Liver (tissue), 9 donors: Measurements from ENCODE around the gene KCNJ5. TPM values are rescaled to one million over a fixed set of nuclear protein-coding genes. Genes with fewer than 3 reads are reported as not detected.

ENCODE experiments used
- DNase-seq: peaks from one replicate; pipeline ENCODE4 v3.0.0-alpha.2; 2017; ENCODE audit warnings: low spot score
- H3K27ac ChIP-seq, 2 donors: one replicate each; pipeline ENCODE4 v1.7.0; 2013; ENCODE audit warnings: inconsistent platforms in 2 of 2, low read length in 2 of 2, control low read depth in 1 of 2, low read depth in 1 of 2, mild to moderate bottlenecking in 1 of 2
- H3K27me3 ChIP-seq, 4 donors: one replicate each; pipeline versions ENCODE4 v1.6.1 to v1.7.0; 2013; ENCODE audit warnings: low read length in 3 of 4, inconsistent platforms in 1 of 4, mild to moderate bottlenecking in 1 of 4, moderate library complexity in 1 of 4; ENCODE audit not compliant: control insufficient read depth in 4 of 4, insufficient read depth in 4 of 4
- H3K36me3 ChIP-seq, 4 donors: one replicate each; pipeline versions ENCODE4 v1.6.1 to v1.7.0; 2013; ENCODE audit warnings: low read length in 3 of 4, mild to moderate bottlenecking in 3 of 4, low read depth in 1 of 4, moderate library complexity in 1 of 4; ENCODE audit not compliant: control insufficient read depth in 4 of 4, insufficient read depth in 3 of 4
- H3K4me1 ChIP-seq, 4 donors: one replicate each; pipeline versions ENCODE4 v1.6.1 to v1.7.0; 2013; ENCODE audit warnings: low read length in 3 of 4, mild to moderate bottlenecking in 3 of 4, moderate library complexity in 1 of 4; ENCODE audit not compliant: control insufficient read depth in 4 of 4, insufficient read depth in 4 of 4
- H3K4me3 ChIP-seq, 3 donors: one replicate each; pipeline versions ENCODE4 v1.6.1 to v1.7.0; 2013; ENCODE audit warnings: low read length in 3 of 3, control low read depth in 1 of 3, low read depth in 1 of 3, mild to moderate bottlenecking in 1 of 3
- H3K9ac ChIP-seq, 2 donors: one replicate each; pipeline ENCODE4 v1.7.0; 2013; ENCODE audit warnings: low read length in 2 of 2, mild to moderate bottlenecking in 2 of 2, moderate library complexity in 2 of 2, control low read depth in 1 of 2, low read depth in 1 of 2
- H3K9me3 ChIP-seq, 4 donors: one replicate each; pipeline versions ENCODE4 v1.6.1 to v1.7.0; 2013; ENCODE audit warnings: low read length in 3 of 4; ENCODE audit not compliant: control insufficient read depth in 4 of 4
- ATF3 ChIP-seq: IDR thresholded peaks from 2 replicates; pipeline ENCODE4 v1.6.1; 2016; ENCODE audit warnings: antibody characterized with exemption
- EGR1 ChIP-seq, 2 donors: IDR thresholded peaks; 2 replicates each; pipeline ENCODE4 v1.6.1; 2016 to 2018; ENCODE audit warnings: antibody characterized with exemption in 2 of 2, low read depth in 2 of 2
- FOXA1 ChIP-seq: IDR thresholded peaks from 2 replicates; pipeline ENCODE4 v1.6.1; 2016; ENCODE audit warnings: antibody characterized with exemption
- FOXA2 ChIP-seq: IDR thresholded peaks from 2 replicates; pipeline ENCODE4 v1.6.1; 2016; ENCODE audit warnings: antibody characterized with exemption
- GABPA ChIP-seq, 2 donors: IDR thresholded peaks in 1 of 2; conservative IDR thresholded peaks in 1 of 2; 2 replicates each; pipeline ENCODE4 v1.6.1; 2016; ENCODE audit warnings: antibody characterized with exemption in 2 of 2, mild to moderate bottlenecking in 1 of 2, moderate library complexity in 1 of 2
- HNF4A ChIP-seq, 2 donors: conservative IDR thresholded peaks; 2 replicates each; pipeline ENCODE4 v1.6.1; 2016; ENCODE audit warnings: antibody characterized with exemption in 2 of 2, mild to moderate bottlenecking in 2 of 2
- JUND ChIP-seq, 2 donors: IDR thresholded peaks; 2 replicates each; pipeline ENCODE4 v1.6.1; 2016; ENCODE audit warnings: antibody characterized with exemption in 2 of 2
- NR2F2 ChIP-seq: IDR thresholded peaks from 2 replicates; pipeline ENCODE4 v1.6.1; 2016; ENCODE audit warnings: antibody characterized with exemption
- RAD21 ChIP-seq, 2 donors: IDR thresholded peaks; 2 replicates each; pipeline ENCODE4 v1.6.1; 2016; ENCODE audit warnings: antibody characterized with exemption in 2 of 2, mild to moderate bottlenecking in 2 of 2
- RXRA ChIP-seq, 2 donors: IDR thresholded peaks; 2 replicates each; pipeline ENCODE4 v1.6.1; 2017 to 2018; ENCODE audit warnings: antibody characterized with exemption in 2 of 2, mild to moderate bottlenecking in 1 of 2
- SP1 ChIP-seq: IDR thresholded peaks from 2 replicates; pipeline ENCODE4 v1.6.1; 2018; ENCODE audit warnings: antibody characterized with exemption, mild to moderate bottlenecking
- TAF1 ChIP-seq: conservative IDR thresholded peaks from 2 replicates; pipeline ENCODE4 v1.6.1; 2016; ENCODE audit warnings: antibody characterized with exemption, mild to moderate bottlenecking
- YY1 ChIP-seq: IDR thresholded peaks from 2 replicates; pipeline ENCODE4 v1.6.1; 2016; ENCODE audit warnings: antibody characterized with exemption, mild to moderate bottlenecking
- WGBS: extraction: QIAGEN DNeasy Blood & Tissue Kit; methylation state at CpG from one replicate; pipeline ENCODE4 v1.1.7; 2013; 5-methylcytosine and 5-hydroxymethylcytosine counted together
- polyA plus RNA-seq, 2 donors: library from polyadenylated mRNA; stranded (reverse) in 1 of 2; unstranded in 1 of 2; fragments of 200-250 nt in 1 of 2; fragments of >200 nt in 1 of 2; fragmentation: Nextera tagmentation in 1 of 2; extraction: Ambion mirVana in 1 of 2; gene quantifications; one replicate each; pipeline versions ENCODE4 v1.2.1 to v1.2.3, GENCODE V29; 2013 to 2015
- total RNA-seq, 2 donors: library from RNA; depleted of rRNA; stranded (reverse); fragments of >200 nt; gene quantifications; one replicate each; pipeline ENCODE4 v1.2.3, GENCODE V29; 2014
- TF ChIP-seq, protein P1 (sequence below): fragments of 150-350 bp; IDR thresholded peaks from 2 replicates; pipeline ENCODE4 v1.5.1; 2017; ENCODE audit warnings: improper control_type of control experiment, low read depth, low read length; ENCODE audit not compliant: missing input control
- TF ChIP-seq, protein P2 (sequence below): IDR thresholded peaks from 2 replicates; pipeline ENCODE4 v1.6.1; 2016; ENCODE audit warnings: antibody characterized with exemption
- TF ChIP-seq, protein P3 (sequence below): IDR thresholded peaks from 2 replicates; pipeline ENCODE4 v1.6.1; 2016; ENCODE audit warnings: antibody characterized with exemption
- donor health status: healthy.
- donor health status: healthy.
- donor health status: healthy.
- donor health status: healthy.
- donor health status: healthy.

The KCNJ5 gene
- total and polyA plus RNA-seq, 4 donors: 0.04 to 0.08 (median 0.06) TPM

- WGBS: 95% methylated on average over 4 of the region's 4 CpGs
- Histone ChIP-seq H3K27ac (no peak overlapping the region), H3K27me3 (no peaks in the 10 kb centered on the region), H3K4me3 (no peak overlapping the region), H3K36me3 (no peaks in the 10 kb centered on the region), H3K9ac (no peak overlapping the region), H3K9me3 (no peaks in the 10 kb centered on the region), H3K4me1 (peaks cover 0 to 5% (median 4%) of the 10 kb centered on the region in 4 donors)
- no peak for TF ChIP-seq YY1
- no peak for DNase-seq
Measured at GRCh38 chr11:128846985-128847384, 44.2 kb upstream of the KCNJ5 start.

GRCh38 chr11:128848815-128849455 lies 42.2 kb upstream of the KCNJ5 start:
- no peaks in the 10 kb centered on the region for H3K27me3 ChIP-seq
- no peaks in the 10 kb centered on the region for H3K9me3 ChIP-seq
- H3K4me3 ChIP-seq: no peak overlapping the region
- DNase-seq: peak; percentile 72
- TF ChIP-seq, protein P1, sequence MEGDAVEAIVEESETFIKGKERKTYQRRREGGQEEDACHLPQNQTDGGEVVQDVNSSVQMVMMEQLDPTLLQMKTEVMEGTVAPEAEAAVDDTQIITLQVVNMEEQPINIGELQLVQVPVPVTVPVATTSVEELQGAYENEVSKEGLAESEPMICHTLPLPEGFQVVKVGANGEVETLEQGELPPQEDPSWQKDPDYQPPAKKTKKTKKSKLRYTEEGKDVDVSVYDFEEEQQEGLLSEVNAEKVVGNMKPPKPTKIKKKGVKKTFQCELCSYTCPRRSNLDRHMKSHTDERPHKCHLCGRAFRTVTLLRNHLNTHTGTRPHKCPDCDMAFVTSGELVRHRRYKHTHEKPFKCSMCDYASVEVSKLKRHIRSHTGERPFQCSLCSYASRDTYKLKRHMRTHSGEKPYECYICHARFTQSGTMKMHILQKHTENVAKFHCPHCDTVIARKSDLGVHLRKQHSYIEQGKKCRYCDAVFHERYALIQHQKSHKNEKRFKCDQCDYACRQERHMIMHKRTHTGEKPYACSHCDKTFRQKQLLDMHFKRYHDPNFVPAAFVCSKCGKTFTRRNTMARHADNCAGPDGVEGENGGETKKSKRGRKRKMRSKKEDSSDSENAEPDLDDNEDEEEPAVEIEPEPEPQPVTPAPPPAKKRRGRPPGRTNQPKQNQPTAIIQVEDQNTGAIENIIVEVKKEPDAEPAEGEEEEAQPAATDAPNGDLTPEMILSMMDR: peak; percentile 47
- TF ChIP-seq GABPA (IDR thresholded peaks at IDR 0.05 in 1 of 2, conservative IDR thresholded peaks at IDR 0.05 in 1 of 2) (no peak), RAD21 (IDR thresholded peaks at IDR 0.05) (peak; percentile 55 to 72)
- 40% methylated on average over 10 of the region's 10 CpGs for WGBS
- H3K27ac ChIP-seq: no peak overlapping the region
- no peaks in the 10 kb centered on the region for H3K36me3 ChIP-seq
- no peak overlapping the region for H3K9ac ChIP-seq
- peaks cover 5 to 10% (median 7%) of the 10 kb centered on the region in 4 donors for H3K4me1 ChIP-seq

- Histone ChIP-seq H3K27ac (peak overlapping the region; percentile 0 to 51), H3K4me1 (peaks cover 5 to 10% (median 7%) of the 10 kb centered on the region in 4 donors), H3K4me3 (no peak overlapping the region), H3K9me3 (no peaks in the 10 kb centered on the region), H3K36me3 (no peaks in the 10 kb centered on the region), H3K9ac (no peak overlapping the region), H3K27me3 (no peaks in the 10 kb centered on the region)
- DNase-seq: no peak
- WGBS: 69% methylated on average over 13 of the region's 13 CpGs
- TF ChIP-seq JUND (IDR thresholded peaks at IDR 0.05) (no peak), EGR1 (IDR thresholded peaks at IDR 0.05; ENCODE audit: low read depth in 2 of 2) (no peak), TAF1 (no peak), SP1 (peak; percentile 11), FOXA2 (no peak), GABPA (IDR thresholded peaks at IDR 0.05 in 1 of 2, conservative IDR thresholded peaks at IDR 0.05 in 1 of 2) (no peak), FOXA1 (no peak), RXRA (IDR thresholded peaks at IDR 0.05) (peak in 1 of 2 donors; percentile 76), ATF3 (no peak), HNF4A (conservative IDR thresholded peaks at IDR 0.05) (peak in 1 of 2 donors; percentile 33), YY1 (no peak), NR2F2 (no peak)
- TF ChIP-seq, protein P2, sequence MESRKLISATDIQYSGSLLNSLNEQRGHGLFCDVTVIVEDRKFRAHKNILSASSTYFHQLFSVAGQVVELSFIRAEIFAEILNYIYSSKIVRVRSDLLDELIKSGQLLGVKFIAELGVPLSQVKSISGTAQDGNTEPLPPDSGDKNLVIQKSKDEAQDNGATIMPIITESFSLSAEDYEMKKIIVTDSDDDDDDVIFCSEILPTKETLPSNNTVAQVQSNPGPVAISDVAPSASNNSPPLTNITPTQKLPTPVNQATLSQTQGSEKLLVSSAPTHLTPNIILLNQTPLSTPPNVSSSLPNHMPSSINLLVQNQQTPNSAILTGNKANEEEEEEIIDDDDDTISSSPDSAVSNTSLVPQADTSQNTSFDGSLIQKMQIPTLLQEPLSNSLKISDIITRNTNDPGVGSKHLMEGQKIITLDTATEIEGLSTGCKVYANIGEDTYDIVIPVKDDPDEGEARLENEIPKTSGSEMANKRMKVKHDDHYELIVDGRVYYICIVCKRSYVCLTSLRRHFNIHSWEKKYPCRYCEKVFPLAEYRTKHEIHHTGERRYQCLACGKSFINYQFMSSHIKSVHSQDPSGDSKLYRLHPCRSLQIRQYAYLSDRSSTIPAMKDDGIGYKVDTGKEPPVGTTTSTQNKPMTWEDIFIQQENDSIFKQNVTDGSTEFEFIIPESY: no peak
- TF ChIP-seq, protein P1: no peak
- TF ChIP-seq, protein P3, sequence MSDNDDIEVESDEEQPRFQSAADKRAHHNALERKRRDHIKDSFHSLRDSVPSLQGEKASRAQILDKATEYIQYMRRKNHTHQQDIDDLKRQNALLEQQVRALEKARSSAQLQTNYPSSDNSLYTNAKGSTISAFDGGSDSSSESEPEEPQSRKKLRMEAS: no peak
Measured at GRCh38 chr11:128852327-128853023, 38.7 kb upstream of the KCNJ5 start.
